Measurements from ENCODE around the gene LPP. TPM values are rescaled to one million over a fixed set of nuclear protein-coding genes. Genes with fewer than 3 reads are reported as not detected.

LPP gene
- total RNA-seq, 1 donor from 2014 or later, result 23.1 TPM

GRCh38 chr3:188719545-188719944 lies 565.6 kb downstream of the LPP start:
- Mint-ChIP-seq H3K9me3 (ENCODE audit: unreplicated experiment) (no peaks in the 10 kb centered on the region), H3K27ac (ENCODE audit: unreplicated experiment) (no peak overlapping the region), H3K4me1 (ENCODE audit: low read depth, unreplicated experiment) (peaks cover 4% of the 10 kb centered on the region), H3K36me3 (ENCODE audit: unreplicated experiment) (no peaks in the 10 kb centered on the region), H3K4me3 (ENCODE audit: unreplicated experiment) (no peak overlapping the region), H3K27me3 (ENCODE audit: unreplicated experiment) (no peaks in the 10 kb centered on the region)
- DNase-seq, result no peak
- TF ChIP-seq CTCF (IDR thresholded peaks at IDR 0.05; ENCODE audit: partially characterized antibody, unreplicated experiment), result no peak

DNA sequence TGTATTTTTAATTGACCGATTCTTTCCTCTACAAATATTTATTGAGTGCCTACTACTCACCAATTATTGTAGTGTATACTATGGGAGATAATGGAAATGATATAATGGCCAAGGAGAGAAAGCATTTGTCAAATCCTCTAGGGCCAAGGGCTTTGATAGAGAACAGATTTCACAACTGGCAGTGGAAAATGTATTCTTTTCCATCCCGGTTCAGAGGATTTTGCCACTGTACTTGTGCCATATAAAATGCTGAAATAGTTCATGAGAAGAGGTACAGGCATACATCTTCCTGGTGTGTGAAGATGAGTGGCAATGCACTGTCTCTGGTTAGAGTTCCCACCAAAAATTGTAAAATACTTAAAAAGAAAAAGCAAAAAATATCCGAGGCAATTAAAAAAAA lies 566.3 kb downstream of the LPP start:
- no peak for DNase-seq
- no peak overlapping the region for H3K4me3 Mint-ChIP-seq (ENCODE audit: unreplicated experiment)
- no peaks in the 10 kb centered on the region for H3K9me3 Mint-ChIP-seq (ENCODE audit: unreplicated experiment)
- no peak for TF ChIP-seq CTCF (IDR thresholded peaks at IDR 0.05; ENCODE audit: partially characterized antibody, unreplicated experiment)
- no peak overlapping the region for H3K27ac Mint-ChIP-seq (ENCODE audit: unreplicated experiment)
- no peaks in the 10 kb centered on the region for H3K36me3 Mint-ChIP-seq (ENCODE audit: unreplicated experiment)
- no peaks in the 10 kb centered on the region for H3K27me3 Mint-ChIP-seq (ENCODE audit: unreplicated experiment)
- peaks cover 4% of the 10 kb centered on the region for H3K4me1 Mint-ChIP-seq (ENCODE audit: low read depth, unreplicated experiment)

GRCh38 chr3:188720636-188721035 lies 566.7 kb downstream of the LPP start:
- Mint-ChIP-seq H3K4me3 (ENCODE audit: unreplicated experiment) (no peak overlapping the region), H3K27me3 (ENCODE audit: unreplicated experiment) (no peaks in the 10 kb centered on the region), H3K4me1 (ENCODE audit: low read depth, unreplicated experiment) (peaks cover 4% of the 10 kb centered on the region), H3K27ac (ENCODE audit: unreplicated experiment) (no peak overlapping the region), H3K9me3 (ENCODE audit: unreplicated experiment) (no peaks in the 10 kb centered on the region), H3K36me3 (ENCODE audit: unreplicated experiment) (no peaks in the 10 kb centered on the region)
- DNase-seq, result no peak
- no peak for TF ChIP-seq CTCF (IDR thresholded peaks at IDR 0.05; ENCODE audit: partially characterized antibody, unreplicated experiment)

- H3K36me3 Mint-ChIP-seq (ENCODE audit: unreplicated experiment), result no peaks in the 10 kb centered on the region
- H3K27me3 Mint-ChIP-seq (ENCODE audit: unreplicated experiment), result no peaks in the 10 kb centered on the region
- peaks cover 4% of the 10 kb centered on the region for H3K4me1 Mint-ChIP-seq (ENCODE audit: low read depth, unreplicated experiment)
- H3K4me3 Mint-ChIP-seq (ENCODE audit: unreplicated experiment), result no peak overlapping the region
- no peaks in the 10 kb centered on the region for H3K9me3 Mint-ChIP-seq (ENCODE audit: unreplicated experiment)
- DNase-seq, result no peak
- no peak for TF ChIP-seq CTCF (IDR thresholded peaks at IDR 0.05; ENCODE audit: partially characterized antibody, unreplicated experiment)
- no peak overlapping the region for H3K27ac Mint-ChIP-seq (ENCODE audit: unreplicated experiment)
Measured at GRCh38 chr3:188721312-188721711, 567.4 kb downstream of the LPP start.

- Mint-ChIP-seq H3K9me3 (ENCODE audit: unreplicated experiment) (no peaks in the 10 kb centered on the region), H3K27ac (ENCODE audit: unreplicated experiment) (no peak overlapping the region), H3K4me3 (ENCODE audit: unreplicated experiment) (no peak overlapping the region), H3K36me3 (ENCODE audit: unreplicated experiment) (no peaks in the 10 kb centered on the region), H3K4me1 (ENCODE audit: low read depth, unreplicated experiment) (peaks cover 4% of the 10 kb centered on the region), H3K27me3 (ENCODE audit: unreplicated experiment) (no peaks in the 10 kb centered on the region)
- TF ChIP-seq CTCF (IDR thresholded peaks at IDR 0.05; ENCODE audit: partially characterized antibody, unreplicated experiment), result no peak
- DNase-seq, result no peak
Measured at GRCh38 chr3:188721990-188722389, 568.0 kb downstream of the LPP start.

Data from glutamatergic neuron (in vitro differentiated cells).